GM12865 (cell line): ENCODE measurements around the gene MAP2K5.

ENCODE experiments used
- DNase-seq: peaks from one replicate; pipeline ENCODE4 v3.0.0; 2010; ENCODE audit warnings: low read depth
- H3K4me3 ChIP-seq: 2 replicates; pipeline ENCODE4 v1.5.1; 2011; ENCODE audit warnings: mild to moderate bottlenecking, low read depth, low read length, control low read depth
- TF ChIP-seq, protein P1 (sequence below): IDR thresholded peaks from 2 replicates; pipeline ENCODE4 v1.5.1; 2011; ENCODE audit warnings: low read length, control low read depth, low read depth, inconsistent platforms; ENCODE audit not compliant: insufficient read depth; ENCODE audit errors: missing control alignments

MAP2K5 gene

DNA sequence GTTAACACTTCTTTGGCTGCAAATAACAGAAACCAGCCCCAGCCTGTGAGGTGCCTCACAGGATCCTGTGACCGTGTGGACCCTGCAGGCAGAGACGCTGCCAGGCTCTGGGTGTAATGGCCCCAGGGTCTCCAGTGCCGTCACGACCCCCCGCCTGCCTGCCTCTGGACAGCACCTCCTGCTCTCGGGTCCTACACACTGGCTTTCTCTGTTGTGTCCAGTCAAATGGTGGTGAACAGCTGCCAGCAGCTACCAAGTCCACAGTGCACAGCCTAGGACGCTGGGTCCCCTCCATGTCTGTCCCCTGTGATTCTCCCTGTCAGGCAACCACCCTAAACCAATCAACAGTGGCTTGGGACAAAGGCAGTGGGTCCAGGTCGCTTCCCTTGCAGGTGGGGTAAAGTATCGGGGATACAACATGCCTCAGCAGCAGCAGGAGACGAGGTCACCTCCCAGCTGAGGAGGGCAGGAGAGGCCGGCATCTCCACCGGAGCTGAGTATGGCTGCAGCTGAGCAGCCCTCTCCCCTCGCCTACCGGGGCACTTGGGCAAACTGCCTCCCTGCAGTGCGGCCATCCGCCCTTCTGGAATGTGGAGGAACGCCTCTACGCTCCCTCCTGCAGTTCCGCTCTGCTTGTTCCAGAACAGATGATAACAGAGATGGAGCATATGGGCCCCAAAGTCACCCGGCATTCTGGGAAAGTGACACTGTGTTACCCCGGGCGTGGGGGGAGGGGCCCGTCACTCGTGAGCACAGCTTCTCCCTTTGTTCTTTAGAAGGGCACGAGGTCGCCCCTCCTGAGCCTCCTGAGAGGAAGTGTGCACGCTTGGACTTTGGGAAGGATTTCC, 261.7 kb downstream of the MAP2K5 start:
- no peak for DNase-seq
- TF ChIP-seq, protein P1, sequence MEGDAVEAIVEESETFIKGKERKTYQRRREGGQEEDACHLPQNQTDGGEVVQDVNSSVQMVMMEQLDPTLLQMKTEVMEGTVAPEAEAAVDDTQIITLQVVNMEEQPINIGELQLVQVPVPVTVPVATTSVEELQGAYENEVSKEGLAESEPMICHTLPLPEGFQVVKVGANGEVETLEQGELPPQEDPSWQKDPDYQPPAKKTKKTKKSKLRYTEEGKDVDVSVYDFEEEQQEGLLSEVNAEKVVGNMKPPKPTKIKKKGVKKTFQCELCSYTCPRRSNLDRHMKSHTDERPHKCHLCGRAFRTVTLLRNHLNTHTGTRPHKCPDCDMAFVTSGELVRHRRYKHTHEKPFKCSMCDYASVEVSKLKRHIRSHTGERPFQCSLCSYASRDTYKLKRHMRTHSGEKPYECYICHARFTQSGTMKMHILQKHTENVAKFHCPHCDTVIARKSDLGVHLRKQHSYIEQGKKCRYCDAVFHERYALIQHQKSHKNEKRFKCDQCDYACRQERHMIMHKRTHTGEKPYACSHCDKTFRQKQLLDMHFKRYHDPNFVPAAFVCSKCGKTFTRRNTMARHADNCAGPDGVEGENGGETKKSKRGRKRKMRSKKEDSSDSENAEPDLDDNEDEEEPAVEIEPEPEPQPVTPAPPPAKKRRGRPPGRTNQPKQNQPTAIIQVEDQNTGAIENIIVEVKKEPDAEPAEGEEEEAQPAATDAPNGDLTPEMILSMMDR, result no peak

DNA sequence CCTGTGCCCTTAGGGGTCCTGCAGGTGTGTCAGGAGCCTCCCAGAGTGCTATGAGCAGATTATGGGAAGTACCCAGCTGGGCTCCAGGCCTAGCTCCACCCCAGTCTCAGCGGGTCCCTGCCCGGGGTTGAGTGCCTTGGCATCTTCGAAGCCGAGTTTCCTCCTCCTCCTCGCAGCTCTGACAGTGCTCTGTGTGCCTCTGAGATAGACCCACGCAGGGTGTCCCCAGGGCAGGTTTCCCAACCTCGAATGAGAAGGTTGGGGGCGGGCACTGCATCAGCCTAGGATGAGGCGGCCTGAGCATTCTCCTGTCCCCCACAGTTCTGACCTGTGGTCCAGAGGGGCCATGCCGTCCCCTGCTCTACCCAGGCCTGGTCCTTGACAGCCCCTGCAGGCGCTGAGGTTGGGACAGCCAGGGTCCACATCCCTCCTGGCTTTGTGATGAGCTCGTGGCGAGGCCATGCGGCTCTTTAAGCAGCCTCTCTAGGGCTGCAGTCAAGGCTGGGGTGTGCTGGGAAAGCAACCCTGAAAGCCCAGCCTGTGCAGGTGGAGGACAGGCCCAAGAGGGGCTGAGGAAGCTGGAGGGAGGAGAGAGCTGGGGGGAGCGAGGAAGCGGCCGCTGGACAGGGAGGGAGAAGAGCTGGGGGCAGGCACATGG, 262.6 kb downstream of the MAP2K5 start:
- no peak overlapping the region for H3K4me3 ChIP-seq
- DNase-seq, result no peak
- TF ChIP-seq, protein P1, result no peak

More for the DNA sequence above, 261.7 kb downstream of the MAP2K5 start:
- H3K4me3 ChIP-seq, result no peak overlapping the region

DNA sequence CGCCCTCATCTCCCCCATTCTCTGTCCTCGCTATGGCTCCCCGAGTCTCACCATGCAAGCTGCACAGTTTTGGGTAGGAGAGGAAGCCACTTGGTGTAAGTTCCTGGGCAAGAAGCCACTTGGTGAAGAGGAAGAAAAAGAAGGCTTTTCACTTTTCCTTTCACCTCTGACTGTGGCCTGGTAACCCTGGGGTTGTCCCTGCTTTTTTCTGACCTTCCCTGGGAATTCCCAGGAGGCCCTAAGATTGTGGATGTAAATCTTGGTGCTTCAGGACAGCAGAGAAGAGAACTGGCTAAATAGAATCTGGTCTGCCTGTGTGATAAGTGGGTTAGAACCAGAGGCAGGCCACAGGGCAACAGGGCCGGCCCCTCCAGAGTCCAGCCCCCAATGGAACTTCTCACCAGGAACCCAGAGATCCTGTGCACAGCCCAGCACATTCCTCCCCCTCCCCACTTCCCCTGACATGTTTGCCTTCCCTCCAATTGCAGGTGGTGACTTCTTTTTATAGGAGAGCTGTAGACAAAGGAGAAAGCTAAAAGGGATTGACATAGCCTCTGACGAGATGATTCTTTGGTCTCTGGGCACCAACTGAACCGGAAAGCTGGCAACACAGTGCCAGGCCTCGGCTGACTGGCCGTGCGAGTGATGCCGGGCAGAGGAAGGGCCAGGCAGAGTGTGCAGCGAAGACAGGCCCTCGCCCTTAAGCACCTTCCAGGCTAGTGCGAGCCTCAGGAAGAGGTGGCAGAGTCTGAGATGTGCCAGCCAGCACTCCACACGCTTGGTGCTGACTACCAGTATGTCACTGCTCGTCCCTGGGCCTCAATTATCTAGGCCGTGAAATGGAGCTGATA, 263.4 kb downstream of the MAP2K5 start:
- no peak overlapping the region for H3K4me3 ChIP-seq
- no peak for DNase-seq
- TF ChIP-seq, protein P1, result no peak

DNA sequence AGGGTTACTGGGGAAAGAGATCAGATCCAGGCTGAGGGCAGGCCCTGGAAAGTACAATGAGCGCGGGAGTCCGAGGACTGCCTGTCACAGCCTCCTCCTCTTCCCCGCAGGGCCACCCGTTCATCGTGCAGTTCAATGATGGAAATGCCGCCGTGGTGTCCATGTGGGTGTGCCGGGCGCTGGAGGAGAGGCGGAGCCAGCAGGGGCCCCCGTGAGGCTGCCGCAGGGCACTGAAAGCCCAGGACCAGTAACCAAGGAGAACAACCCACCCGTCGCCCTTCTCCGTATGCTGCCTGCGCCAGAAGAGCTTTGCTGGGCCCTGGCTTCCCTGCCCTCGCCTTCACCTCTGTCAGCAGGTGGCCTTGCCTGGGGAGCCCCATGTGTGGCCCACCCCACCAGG, 264.0 kb downstream of the MAP2K5 start:
- H3K4me3 ChIP-seq, result no peak overlapping the region
- TF ChIP-seq, protein P1, result no peak

DNA sequence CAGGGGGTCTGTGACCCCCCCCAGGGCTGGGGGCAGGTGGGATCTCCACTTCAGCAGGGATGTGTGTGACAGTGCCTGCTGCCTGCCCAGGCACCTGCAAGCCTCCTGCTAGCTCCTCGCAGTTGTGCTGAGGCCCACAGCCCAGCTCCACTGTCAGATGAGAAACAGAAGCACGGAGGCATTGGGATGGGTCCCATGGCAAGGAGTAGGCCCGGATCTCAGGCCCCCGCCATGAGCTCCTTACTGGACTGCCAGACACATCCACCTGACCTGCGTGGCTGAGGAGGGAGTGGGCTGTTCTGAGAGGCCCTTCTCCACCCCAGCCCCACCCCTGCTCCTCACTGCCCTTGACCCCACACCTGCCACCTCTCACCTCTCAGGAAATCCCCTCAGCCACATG, 264.6 kb downstream of the MAP2K5 start:
- no peak for DNase-seq
- H3K4me3 ChIP-seq, result no peak overlapping the region
- TF ChIP-seq, protein P1, result no peak

More for the DNA sequence above, 264.0 kb downstream of the MAP2K5 start:
- DNase-seq, result no peak

DNA sequence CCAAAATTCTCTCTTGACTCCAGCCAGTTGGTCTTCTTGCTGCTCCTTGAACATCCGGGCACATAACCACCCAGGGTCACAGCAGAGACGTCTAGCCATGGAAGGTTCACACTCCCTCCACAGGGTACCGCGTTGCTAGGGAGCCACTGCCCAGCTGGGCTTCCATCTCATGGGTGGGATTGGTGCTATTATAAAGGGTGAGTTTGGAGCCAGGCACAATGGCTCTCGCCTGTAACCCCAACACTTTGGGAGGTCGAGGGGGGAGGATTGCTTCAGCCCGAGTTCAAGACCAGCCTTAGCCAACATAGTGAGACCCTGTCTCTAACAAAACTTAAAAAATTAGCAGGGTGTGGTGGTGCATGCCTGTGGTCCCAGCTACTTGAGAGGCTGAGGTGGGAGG, 265.3 kb downstream of the MAP2K5 start:
- TF ChIP-seq, protein P1, result no peak
- no peak overlapping the region for H3K4me3 ChIP-seq
- no peak for DNase-seq
